Keratinocyte (primary cell): Measurements from ENCODE around the gene NUDT3. TPM values are rescaled to one million over a fixed set of nuclear protein-coding genes. Genes with fewer than 3 reads are reported as not detected.
"Not testable (repeated sequence)": the region's sequence is repeated elsewhere in the genome, so short reads cannot be mapped to it uniquely, and the experiment has no call there.

Experiments
- DNase-seq: peaks from one replicate; pipeline ENCODE4 v3.0.0-alpha.2; 2011; ENCODE audit warnings: low read depth, missing footprints, low spot score
- FAIRE-seq: peaks from 2 replicates; lab custom pipeline; 2011; peaks lifted over from hg19 to GRCh38; lab: Jason Lieb, UNC
- H2AFZ ChIP-seq: 2 replicates; pipeline ENCODE4 v1.6.0; 2012; ENCODE audit warnings: low read length, control low read depth, inconsistent platforms; ENCODE audit not compliant: control insufficient read depth
- H3K27ac ChIP-seq: 2 replicates; pipeline ENCODE4 v1.5.1; 2011; ENCODE audit warnings: low read length; ENCODE audit not compliant: control insufficient read depth, insufficient read depth
- H3K27me3 ChIP-seq: 3 replicates; pipeline ENCODE4 v1.6.0; 2011; ENCODE audit warnings: low read length; ENCODE audit not compliant: control insufficient read depth, insufficient read depth; ENCODE audit errors: extremely low read depth
- H3K36me3 ChIP-seq, 2 experiments: 2 replicates in 1 of 2; 3 replicates in 1 of 2; pipeline ENCODE4 v1.5.1; 2011; ENCODE audit warnings: low read length in 2 of 2, mild to moderate bottlenecking in 1 of 2; ENCODE audit not compliant: control insufficient read depth in 2 of 2, insufficient read depth in 2 of 2; ENCODE audit errors: extremely low read depth in 1 of 2
- H3K4me1 ChIP-seq: 3 replicates; pipeline ENCODE4 v1.5.1; 2011; ENCODE audit warnings: low read length; ENCODE audit not compliant: control insufficient read depth, insufficient read depth; ENCODE audit errors: extremely low read depth
- H3K4me2 ChIP-seq: 3 replicates; pipeline ENCODE4 v1.6.0; 2011; ENCODE audit warnings: low read depth, low read length; ENCODE audit not compliant: control insufficient read depth, insufficient read depth; ENCODE audit errors: extremely low read depth
- H3K4me3 ChIP-seq, 3 experiments: fragments of 200-600 bp in 1 of 3; sonication (generic) in 1 of 3; 2 replicates in 2 of 3; 3 replicates in 1 of 3; pipeline ENCODE4 v1.5.1; 2011 to 2016; ENCODE audit warnings: low read length in 3 of 3, mild to moderate bottlenecking in 3 of 3, control low read depth in 2 of 3, inconsistent platforms in 1 of 3, low read depth in 1 of 3, mixed read lengths in 1 of 3, mixed run types in 1 of 3, moderate library complexity in 1 of 3; ENCODE audit not compliant: control insufficient read depth in 2 of 3, insufficient read depth in 2 of 3; ENCODE audit errors: extremely low read depth in 1 of 3
- H3K79me2 ChIP-seq: 2 replicates; pipeline ENCODE4 v1.6.0; 2012; ENCODE audit warnings: low read length; ENCODE audit not compliant: control insufficient read depth, insufficient read depth
- H3K9ac ChIP-seq: 3 replicates; pipeline ENCODE4 v1.6.0; 2011; ENCODE audit warnings: low read length; ENCODE audit not compliant: control insufficient read depth, insufficient read depth; ENCODE audit errors: extremely low read depth
- H3K9me1 ChIP-seq: 3 replicates; pipeline ENCODE4 v1.6.0; 2011; ENCODE audit warnings: low read length; ENCODE audit not compliant: control insufficient read depth, insufficient read depth; ENCODE audit errors: extremely low read depth
- H3K9me3 ChIP-seq: 2 replicates; pipeline ENCODE4 v1.5.1; 2012; ENCODE audit warnings: low read depth, low read length; ENCODE audit not compliant: control insufficient read depth
- H4K20me1 ChIP-seq: 3 replicates; pipeline ENCODE4 v1.6.0; 2011; ENCODE audit warnings: low read length; ENCODE audit not compliant: control insufficient read depth, insufficient read depth; ENCODE audit errors: extremely low read depth
- CTCF ChIP-seq, 3 experiments: IDR thresholded peaks in 1 of 3; conservative IDR thresholded peaks in 1 of 3; optimal IDR thresholded peaks in 1 of 3; 2 replicates in 2 of 3; 3 replicates in 1 of 3; pipeline versions ENCODE3 to v1.5.1; 2011; ENCODE audit warnings: low read length in 3 of 3, mild to moderate bottlenecking in 3 of 3, moderate library complexity in 2 of 3, control low read depth in 1 of 3, inconsistent platforms in 1 of 3; ENCODE audit not compliant: insufficient read depth in 2 of 3; ENCODE audit errors: extremely low read depth in 1 of 3
- EZH2 ChIP-seq: IDR thresholded peaks from one replicate; pipeline ENCODE4 v1.6.1; 2012; ENCODE audit warnings: inconsistent platforms, mild to moderate bottlenecking, low read length, moderate library complexity
- dilution Hi-C: fragments of 300-500 bp; cut with MboI; formaldehyde crosslinking; loops from one replicate; pipeline ENCODE4 v1.7.0; 2020; ENCODE audit warnings: low sequenced_read_pairs; ENCODE audit not compliant: extremely low pct_ligation_motif_present
- polyA plus RNA-seq, 5 experiments: library from polyadenylated mRNA; depleted of rRNA in 3 of 5; stranded (reverse) in 3 of 5; stranded (forward) in 1 of 5; unstranded in 1 of 5; fragments of >200 nt; gene quantifications; 1 replicate in 1 of 5; 2 replicates in 3 of 5; 3 replicates in 1 of 5; pipeline versions ENCODE4 v1.2.1 to v1.2.3, GENCODE V29; 2011 to 2012; ENCODE audit warnings: missing spikeins in 2 of 5, low read depth in 1 of 5, low replicate concordance in 1 of 5

NUDT3 gene
- polyA plus RNA-seq, 1 donor (not counting 4 experiments of a cell fraction or from before 2014, with no cell fraction given) = 16.5 TPM

- H3K36me3 ChIP-seq = peaks cover 12 to 24% of the 10 kb centered on the region in 2 experiments
- no peak overlapping the region for H3K27ac ChIP-seq
- H4K20me1 ChIP-seq = peaks cover 14% of the 10 kb centered on the region
- no peaks in the 10 kb centered on the region for H3K9me3 ChIP-seq
- FAIRE-seq (no peak), DNase-seq (no peak)
- no peak overlapping the region for H3K4me3 ChIP-seq
- no peak overlapping the region for H2AFZ ChIP-seq
- dilution Hi-C loops = no loop called here
- no peaks in the 10 kb centered on the region for H3K27me3 ChIP-seq
- no peak overlapping the region for H3K4me2 ChIP-seq
- H3K4me1 ChIP-seq = peaks cover 9% of the 10 kb centered on the region
- no peaks in the 10 kb centered on the region for H3K9me1 ChIP-seq
- no peak overlapping the region for H3K9ac ChIP-seq
- no peaks in the 10 kb centered on the region for H3K79me2 ChIP-seq
- no peak for TF ChIP-seq EZH2
- no peak for TF ChIP-seq CTCF (optimal IDR thresholded peaks at IDR 0.05 in 1 of 3, IDR thresholded peaks at IDR 0.05 in 1 of 3, conservative IDR thresholded peaks at IDR 0.05 in 1 of 3; ENCODE audit: extremely low read depth in 1 of 3, insufficient read depth in 2 of 3, low read length in 3 of 3)
Observed at GRCh38 chr6:34412643-34413214, 20.3 kb upstream of the NUDT3 start.

DNA sequence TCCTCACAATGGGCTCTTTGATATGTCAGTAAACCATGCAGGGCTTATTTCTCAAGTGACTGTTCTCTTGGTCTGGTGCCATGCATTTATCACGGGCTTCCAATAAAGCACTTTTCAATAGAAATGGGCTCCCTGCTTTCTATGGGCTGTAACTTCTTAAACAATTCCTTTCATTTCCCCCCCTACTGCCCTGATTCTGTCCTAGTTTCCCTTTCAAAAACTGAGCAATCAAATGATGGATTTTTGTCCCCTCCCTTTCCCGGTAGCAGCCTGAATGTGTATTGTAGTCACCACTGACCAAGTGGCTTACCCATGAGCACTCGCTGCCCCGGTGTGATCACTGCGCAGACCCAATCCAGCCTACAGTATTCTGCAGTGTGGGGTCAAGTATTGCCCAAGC is 19.5 kb upstream of the NUDT3 start:
- no peaks in the 10 kb centered on the region for H3K27me3 ChIP-seq
- H3K9me3 ChIP-seq = no peaks in the 10 kb centered on the region
- no peak overlapping the region for H3K27ac ChIP-seq
- dilution Hi-C loops = no loop called here
- H3K79me2 ChIP-seq = no peaks in the 10 kb centered on the region
- no peak overlapping the region for H2AFZ ChIP-seq
- peaks cover 9% of the 10 kb centered on the region for H3K4me1 ChIP-seq
- H3K9ac ChIP-seq = no peak overlapping the region
- no peak overlapping the region for H3K4me3 ChIP-seq
- no peak for TF ChIP-seq EZH2
- TF ChIP-seq CTCF (optimal IDR thresholded peaks at IDR 0.05 in 1 of 3, IDR thresholded peaks at IDR 0.05 in 1 of 3, conservative IDR thresholded peaks at IDR 0.05 in 1 of 3; ENCODE audit: extremely low read depth in 1 of 3, insufficient read depth in 2 of 3, low read length in 3 of 3) = no peak
- H3K4me2 ChIP-seq = no peak overlapping the region
- H3K9me1 ChIP-seq = no peaks in the 10 kb centered on the region
- DNase-seq (no peak), FAIRE-seq (no peak)
- H3K36me3 ChIP-seq = peaks cover 7 to 16% of the 10 kb centered on the region in 2 experiments
- H4K20me1 ChIP-seq = peaks cover 14% of the 10 kb centered on the region

GRCh38 chr6:34407915-34408314 is 15.4 kb upstream of the NUDT3 start:
- H3K9ac ChIP-seq, H3K9me3 ChIP-seq, H2AFZ ChIP-seq, H3K36me3 ChIP-seq, H3K4me2 ChIP-seq, H4K20me1 ChIP-seq, H3K4me1 ChIP-seq, FAIRE-seq, H3K4me3 ChIP-seq, H3K27ac ChIP-seq, H3K27me3 ChIP-seq, H3K9me1 ChIP-seq, dilution Hi-C loops, DNase-seq, H3K79me2 ChIP-seq: not testable (repeated sequence)
